ENCODE measurements around the gene GNS. TPM values are rescaled to one million over a fixed set of nuclear protein-coding genes. Genes with fewer than 3 reads are reported as not detected.

Gene GNS
- total and polyA plus RNA-seq, 2 of the 4 experiments (the other 2 are of a cell fraction), result 60.4 to 80.7 TPM

DNA sequence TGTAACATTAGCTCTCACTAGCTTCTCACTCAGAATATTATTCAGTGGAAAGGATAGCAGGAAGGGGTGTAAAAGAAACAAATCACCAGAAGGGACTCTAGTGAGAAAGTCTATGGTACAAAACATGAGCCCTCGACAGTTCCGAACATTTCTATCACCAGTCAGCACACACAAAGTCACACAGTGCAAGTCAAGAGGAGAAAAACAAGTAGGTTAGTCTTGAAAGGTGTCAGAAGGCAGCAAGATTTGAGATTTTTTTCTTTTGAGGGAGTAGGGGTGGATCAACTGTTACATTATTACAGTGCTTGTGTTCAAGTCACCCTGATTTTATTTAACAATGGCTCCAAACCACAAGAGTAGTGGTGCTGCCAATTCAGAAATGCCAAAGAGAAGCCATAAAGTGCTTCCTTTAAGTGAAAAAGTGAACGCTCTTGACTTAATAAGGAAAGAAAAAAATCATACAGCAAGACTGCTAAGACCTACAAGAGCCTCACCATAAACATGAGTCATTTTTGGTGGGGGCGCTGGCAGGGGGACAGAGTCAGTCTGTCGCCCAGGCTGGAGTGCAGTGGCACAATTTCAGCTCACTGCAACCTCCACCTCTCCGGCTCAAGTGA is 42.3 kb downstream of the GNS start:
- Histone ChIP-seq H4K20me1 (ENCODE audit: insufficient read depth, low read length) (no peaks in the 10 kb centered on the region; the same call in 1 of the 2 replicates), H3K4me3 (ENCODE audit: insufficient read depth, low read depth, low read length) (no peak overlapping the region), H4K91ac (ENCODE audit: insufficient read depth, low read depth, low read length) (no peak overlapping the region), H2BK5ac (ENCODE audit: low read depth, low read length, poor library complexity, severe bottlenecking) (no peak overlapping the region), H3K4me2 (ENCODE audit: low read depth, low read length) (no peak overlapping the region), H2BK120ac (ENCODE audit: low read depth, low read length) (no peak overlapping the region), H2BK20ac (ENCODE audit: low read depth, low read length) (no peak overlapping the region), H2AK9ac (replicated peaks; ENCODE audit: low read depth, low read length, poor library complexity) (no peak overlapping the region), H3K9me3 (ENCODE audit: control insufficient read depth, insufficient read depth, low read length) (no peaks in the 10 kb centered on the region), H2BK15ac (ENCODE audit: low read depth, low read length) (no peak overlapping the region), H2AFZ (replicated peaks; ENCODE audit: low read length, poor library complexity) (no peak overlapping the region), H3K18ac (ENCODE audit: low read depth, low read length) (no peak overlapping the region), H3K56ac (ENCODE audit: extremely low read depth, insufficient read depth, low read length) (no peak overlapping the region), H3K4me1 (ENCODE audit: control insufficient read depth, insufficient read depth, low read length) (no peaks in the 10 kb centered on the region), H4K8ac (ENCODE audit: low read depth in 2 of 2, low read length in 2 of 2) (no peak overlapping the region), H3K36me3 (ENCODE audit: control insufficient read depth, insufficient read depth, low read length) (peaks cover 37% of the 10 kb centered on the region), H3K27me3 (ENCODE audit: control insufficient read depth, insufficient read depth, low read length) (no peaks in the 10 kb centered on the region), H2AK5ac (ENCODE audit: low read depth, low read length) (no peak overlapping the region), H3K9me1 (ENCODE audit: insufficient read depth, low read length) (peaks cover 4% of the 10 kb centered on the region; the same call in 1 of the 2 replicates), H3K79me1 (ENCODE audit: low read depth in 1 of 2, low read length in 2 of 2) (no peaks in the 10 kb centered on the region), H3K14ac (replicated peaks; ENCODE audit: low read depth, low read length) (no peak overlapping the region), H4K5ac (ENCODE audit: low read depth, low read length) (no peak overlapping the region), H3K23ac (ENCODE audit: low read depth, low read length) (no peak overlapping the region), H3K4ac (ENCODE audit: low read depth, low read length) (no peak overlapping the region), H3K9ac (ENCODE audit: low read depth, low read length) (no peak overlapping the region), H3K27ac (ENCODE audit: insufficient read depth, low read length) (no peak overlapping the region)
- intact Hi-C loops (cut with micrococcal nuclease) (no loop called here), dilution Hi-C loops (cut with HindIII; ENCODE audit: low sequenced_read_pairs, unreplicated experiment) (no loop called here), in situ Hi-C loops (cut with MboI; ENCODE audit: low sequenced_read_pairs) (no loop called here)
- BruUV-seq (replicated peaks), result no TSS peak
- TF ChIP-seq RFX5 (IDR thresholded peaks at IDR 0.05; ENCODE audit: low read depth, low read length), result no peak
- TF ChIP-seq, protein P1, sequence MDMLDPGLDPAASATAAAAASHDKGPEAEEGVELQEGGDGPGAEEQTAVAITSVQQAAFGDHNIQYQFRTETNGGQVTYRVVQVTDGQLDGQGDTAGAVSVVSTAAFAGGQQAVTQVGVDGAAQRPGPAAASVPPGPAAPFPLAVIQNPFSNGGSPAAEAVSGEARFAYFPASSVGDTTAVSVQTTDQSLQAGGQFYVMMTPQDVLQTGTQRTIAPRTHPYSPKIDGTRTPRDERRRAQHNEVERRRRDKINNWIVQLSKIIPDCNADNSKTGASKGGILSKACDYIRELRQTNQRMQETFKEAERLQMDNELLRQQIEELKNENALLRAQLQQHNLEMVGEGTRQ (IDR thresholded peaks at IDR 0.05; ENCODE audit: low read depth, low read length), result no peak
- TF ChIP-seq CEBPB (IDR thresholded peaks at IDR 0.05; ENCODE audit: low read depth, low read length), result no peak
- no peak for TF ChIP-seq NFE2L2 (IDR thresholded peaks at IDR 0.05; ENCODE audit: low read depth, low read length)
- no peak for TF ChIP-seq MAFK (IDR thresholded peaks at IDR 0.05; ENCODE audit: low read depth, low read length)
- no peak for TF ChIP-seq MAZ (IDR thresholded peaks at IDR 0.05; ENCODE audit: borderline replicate concordance, low read depth, low read length)
- TF ChIP-seq FOS (IDR thresholded peaks at IDR 0.05; ENCODE audit: low read depth, low read length), result no peak
- no peak for TF ChIP-seq RCOR1 (IDR thresholded peaks at IDR 0.05; ENCODE audit: insufficient replicate concordance, low read length)
- no peak for TF ChIP-seq POLR2A (IDR thresholded peaks at IDR 0.05; ENCODE audit: low read depth, low read length)
- TF ChIP-seq, protein P2, sequence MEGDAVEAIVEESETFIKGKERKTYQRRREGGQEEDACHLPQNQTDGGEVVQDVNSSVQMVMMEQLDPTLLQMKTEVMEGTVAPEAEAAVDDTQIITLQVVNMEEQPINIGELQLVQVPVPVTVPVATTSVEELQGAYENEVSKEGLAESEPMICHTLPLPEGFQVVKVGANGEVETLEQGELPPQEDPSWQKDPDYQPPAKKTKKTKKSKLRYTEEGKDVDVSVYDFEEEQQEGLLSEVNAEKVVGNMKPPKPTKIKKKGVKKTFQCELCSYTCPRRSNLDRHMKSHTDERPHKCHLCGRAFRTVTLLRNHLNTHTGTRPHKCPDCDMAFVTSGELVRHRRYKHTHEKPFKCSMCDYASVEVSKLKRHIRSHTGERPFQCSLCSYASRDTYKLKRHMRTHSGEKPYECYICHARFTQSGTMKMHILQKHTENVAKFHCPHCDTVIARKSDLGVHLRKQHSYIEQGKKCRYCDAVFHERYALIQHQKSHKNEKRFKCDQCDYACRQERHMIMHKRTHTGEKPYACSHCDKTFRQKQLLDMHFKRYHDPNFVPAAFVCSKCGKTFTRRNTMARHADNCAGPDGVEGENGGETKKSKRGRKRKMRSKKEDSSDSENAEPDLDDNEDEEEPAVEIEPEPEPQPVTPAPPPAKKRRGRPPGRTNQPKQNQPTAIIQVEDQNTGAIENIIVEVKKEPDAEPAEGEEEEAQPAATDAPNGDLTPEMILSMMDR (conservative IDR thresholded peaks at IDR 0.05; ENCODE audit: low read depth, low read length), result no peak
- TF ChIP-seq SMC3 (IDR thresholded peaks at IDR 0.05; ENCODE audit: low read depth, low read length), result no peak
- no peak for TF ChIP-seq RAD21 (IDR thresholded peaks at IDR 0.05; ENCODE audit: low read length)
- TF ChIP-seq MXI1 (IDR thresholded peaks at IDR 0.05; ENCODE audit: borderline replicate concordance, low read depth, low read length), result no peak
- no peak for TF ChIP-seq CHD1 (IDR thresholded peaks at IDR 0.05; ENCODE audit: low read depth, low read length)
- no peak for TF ChIP-seq BHLHE40 (IDR thresholded peaks at IDR 0.05; ENCODE audit: low read depth, low read length)
- TF ChIP-seq, protein P3, sequence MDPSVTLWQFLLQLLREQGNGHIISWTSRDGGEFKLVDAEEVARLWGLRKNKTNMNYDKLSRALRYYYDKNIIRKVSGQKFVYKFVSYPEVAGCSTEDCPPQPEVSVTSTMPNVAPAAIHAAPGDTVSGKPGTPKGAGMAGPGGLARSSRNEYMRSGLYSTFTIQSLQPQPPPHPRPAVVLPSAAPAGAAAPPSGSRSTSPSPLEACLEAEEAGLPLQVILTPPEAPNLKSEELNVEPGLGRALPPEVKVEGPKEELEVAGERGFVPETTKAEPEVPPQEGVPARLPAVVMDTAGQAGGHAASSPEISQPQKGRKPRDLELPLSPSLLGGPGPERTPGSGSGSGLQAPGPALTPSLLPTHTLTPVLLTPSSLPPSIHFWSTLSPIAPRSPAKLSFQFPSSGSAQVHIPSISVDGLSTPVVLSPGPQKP (IDR thresholded peaks at IDR 0.05; ENCODE audit: borderline replicate concordance, low read depth, low read length), result no peak
- CTCF ChIA-PET, result interaction anchor here (0.6 kb wide), 2 partner anchors 18 to 247 kb away, joined by 3 to 4 read pairs; no protein-coding TSS in a partner anchor
- DNase-seq, result no peak
- ATAC-seq (ENCODE audit: low read depth), result no peak
- POLR2A ChIA-PET (ENCODE audit: unreplicated experiment), result no interaction called here
- WGBS, 2 experiments (ENCODE audit: extremely low coverage in 2 of 2, insufficient read length in 1 of 2), result no CpG with 5 or more reads among the region's 6 CpGs

Measured in IMR-90 (cell line).